Activated CD4-positive, alpha-beta T cell treated with anti-CD3 and anti-CD28 coated beads, Interleukin-2, amount 50 U/mL, for 24 hours (primary cell): ENCODE measurements around the gene DGKH.

Source experiments
- DNase-seq, 2 donors: peaks; one replicate each; pipeline ENCODE4 v3.0.0-alpha.2; 2020; ENCODE audit warnings: low read depth in 1 of 2, low spot score in 1 of 2

The DGKH gene, protein sequence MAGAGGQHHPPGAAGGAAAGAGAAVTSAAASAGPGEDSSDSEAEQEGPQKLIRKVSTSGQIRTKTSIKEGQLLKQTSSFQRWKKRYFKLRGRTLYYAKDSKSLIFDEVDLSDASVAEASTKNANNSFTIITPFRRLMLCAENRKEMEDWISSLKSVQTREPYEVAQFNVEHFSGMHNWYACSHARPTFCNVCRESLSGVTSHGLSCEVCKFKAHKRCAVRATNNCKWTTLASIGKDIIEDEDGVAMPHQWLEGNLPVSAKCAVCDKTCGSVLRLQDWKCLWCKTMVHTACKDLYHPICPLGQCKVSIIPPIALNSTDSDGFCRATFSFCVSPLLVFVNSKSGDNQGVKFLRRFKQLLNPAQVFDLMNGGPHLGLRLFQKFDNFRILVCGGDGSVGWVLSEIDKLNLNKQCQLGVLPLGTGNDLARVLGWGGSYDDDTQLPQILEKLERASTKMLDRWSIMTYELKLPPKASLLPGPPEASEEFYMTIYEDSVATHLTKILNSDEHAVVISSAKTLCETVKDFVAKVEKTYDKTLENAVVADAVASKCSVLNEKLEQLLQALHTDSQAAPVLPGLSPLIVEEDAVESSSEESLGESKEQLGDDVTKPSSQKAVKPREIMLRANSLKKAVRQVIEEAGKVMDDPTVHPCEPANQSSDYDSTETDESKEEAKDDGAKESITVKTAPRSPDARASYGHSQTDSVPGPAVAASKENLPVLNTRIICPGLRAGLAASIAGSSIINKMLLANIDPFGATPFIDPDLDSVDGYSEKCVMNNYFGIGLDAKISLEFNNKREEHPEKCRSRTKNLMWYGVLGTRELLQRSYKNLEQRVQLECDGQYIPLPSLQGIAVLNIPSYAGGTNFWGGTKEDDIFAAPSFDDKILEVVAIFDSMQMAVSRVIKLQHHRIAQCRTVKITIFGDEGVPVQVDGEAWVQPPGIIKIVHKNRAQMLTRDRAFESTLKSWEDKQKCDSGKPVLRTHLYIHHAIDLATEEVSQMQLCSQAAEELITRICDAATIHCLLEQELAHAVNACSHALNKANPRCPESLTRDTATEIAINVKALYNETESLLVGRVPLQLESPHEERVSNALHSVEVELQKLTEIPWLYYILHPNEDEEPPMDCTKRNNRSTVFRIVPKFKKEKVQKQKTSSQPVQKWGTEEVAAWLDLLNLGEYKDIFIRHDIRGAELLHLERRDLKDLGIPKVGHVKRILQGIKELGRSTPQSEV

DNA sequence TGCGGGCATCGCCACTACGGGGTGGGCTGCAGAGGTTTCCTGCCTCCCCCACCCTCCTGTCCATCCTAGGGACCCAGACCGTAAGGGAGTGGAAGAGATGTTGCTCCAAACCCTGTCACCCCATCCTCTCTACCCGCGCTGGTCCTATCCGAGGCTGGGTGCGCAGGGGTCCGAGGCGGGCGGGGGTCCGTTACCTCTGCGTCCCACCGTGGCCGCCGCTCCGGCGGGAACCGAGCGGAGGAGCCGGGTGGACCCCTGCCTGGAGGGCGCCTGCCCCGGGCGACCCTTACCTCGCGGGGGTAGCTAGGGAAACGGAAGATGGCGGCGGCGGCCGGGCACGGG is at the start of gene DGKH:
TSS of gene DGKH (plus strand) at position 307 of the 342 bp plus-strand sequence. CDS start 126 bp downstream, outside the sequence.
- no peak for DNase-seq

DNA sequence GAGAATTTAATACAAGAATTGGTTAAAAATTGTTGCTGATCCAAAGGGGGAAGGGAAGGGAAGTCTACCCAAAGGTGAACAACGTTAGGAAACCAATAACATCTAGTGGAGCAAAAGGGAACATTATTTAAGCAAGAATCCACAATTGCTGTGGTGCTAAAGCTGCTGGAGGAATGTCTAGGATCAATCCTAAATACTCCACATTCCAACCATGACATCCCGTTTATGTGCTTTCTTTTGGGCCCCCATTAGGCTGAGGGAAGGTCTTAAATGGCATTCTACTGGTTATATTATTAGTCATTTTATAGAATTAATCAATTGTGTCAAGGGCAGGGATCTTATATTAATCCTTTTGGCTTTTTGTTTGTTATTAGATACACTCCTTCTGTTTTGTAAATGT is 47.6 kb upstream of the DGKH start:
- no peak for DNase-seq

DNA sequence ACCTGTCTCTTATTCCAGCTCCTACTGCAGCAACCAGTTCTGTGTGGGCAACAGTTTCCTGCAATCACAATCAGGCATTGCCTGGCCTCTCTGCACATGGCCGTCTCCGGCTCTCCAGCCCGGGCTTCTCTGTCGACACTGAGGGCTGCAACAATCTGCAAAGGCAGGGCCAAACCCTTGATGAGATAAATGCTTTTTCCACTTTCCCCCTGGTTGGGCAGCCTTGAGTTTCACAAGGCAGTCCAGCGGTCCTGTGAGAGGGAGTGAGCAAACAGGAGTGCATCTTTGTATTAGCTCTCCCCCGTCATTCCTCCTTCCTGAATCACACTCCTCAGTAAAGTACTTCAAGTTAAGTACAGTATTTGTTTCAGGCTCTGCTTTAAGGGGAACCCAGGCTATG is 46.9 kb upstream of the DGKH start:
- no peak for DNase-seq

DNA sequence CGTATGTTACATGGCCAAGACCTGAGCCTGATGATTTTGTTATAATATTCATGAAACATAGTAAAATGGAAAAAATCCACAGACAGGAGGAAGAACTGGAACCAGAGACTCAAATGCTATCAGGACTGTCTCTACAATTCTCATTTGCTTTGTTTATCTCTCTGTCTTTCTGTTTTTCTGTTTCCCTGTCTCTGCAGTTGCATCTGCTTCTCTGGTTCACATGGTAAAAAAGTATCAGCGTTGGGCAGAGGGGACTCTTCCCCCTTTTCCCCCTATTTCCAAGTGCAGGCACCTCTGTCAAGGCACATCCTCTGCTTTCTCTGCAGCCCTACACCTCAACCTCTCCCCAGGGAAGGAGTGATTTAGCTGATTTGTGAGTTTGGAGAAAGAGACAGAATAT is 46.4 kb upstream of the DGKH start:
- DNase-seq = no peak

DNA sequence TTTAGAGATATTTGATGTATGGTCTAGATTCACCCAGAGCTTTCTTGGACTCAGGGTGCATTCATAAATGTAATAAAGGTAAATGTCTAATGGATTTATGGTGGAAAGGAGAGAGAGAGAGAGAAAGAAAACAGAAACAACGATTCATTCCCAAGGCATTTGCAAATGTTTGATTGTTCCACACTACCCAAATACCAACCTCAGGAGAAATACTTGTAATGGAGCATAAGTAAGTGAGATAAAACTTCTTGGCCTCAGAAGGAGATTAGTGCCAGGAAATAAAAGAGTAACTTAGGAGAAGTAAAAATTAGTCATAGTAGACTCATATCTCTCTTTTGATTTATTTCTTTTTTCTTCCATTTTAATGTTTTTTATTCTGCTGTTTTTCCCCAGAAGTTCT is 40.6 kb upstream of the DGKH start:
- no peak for DNase-seq

DNA sequence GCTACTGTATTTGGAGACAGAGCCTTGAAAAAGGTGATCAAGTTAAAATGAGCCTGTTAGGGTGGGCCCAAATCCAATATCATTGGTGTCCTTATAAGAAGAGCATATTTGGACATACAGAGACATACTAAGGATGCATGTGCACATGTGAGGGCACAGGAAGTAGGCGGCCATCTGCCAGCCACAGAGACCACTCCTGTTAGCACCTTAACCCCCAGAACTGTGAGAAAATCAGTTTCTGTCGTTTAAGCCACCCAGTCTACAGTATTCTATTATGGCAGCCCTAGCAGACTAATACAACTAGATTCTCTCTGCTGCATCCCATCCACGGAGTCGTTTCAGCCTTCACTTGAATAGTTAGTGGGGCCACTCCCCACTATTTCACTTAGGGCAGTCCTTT is 39.4 kb upstream of the DGKH start:
- DNase-seq = no peak

DNA sequence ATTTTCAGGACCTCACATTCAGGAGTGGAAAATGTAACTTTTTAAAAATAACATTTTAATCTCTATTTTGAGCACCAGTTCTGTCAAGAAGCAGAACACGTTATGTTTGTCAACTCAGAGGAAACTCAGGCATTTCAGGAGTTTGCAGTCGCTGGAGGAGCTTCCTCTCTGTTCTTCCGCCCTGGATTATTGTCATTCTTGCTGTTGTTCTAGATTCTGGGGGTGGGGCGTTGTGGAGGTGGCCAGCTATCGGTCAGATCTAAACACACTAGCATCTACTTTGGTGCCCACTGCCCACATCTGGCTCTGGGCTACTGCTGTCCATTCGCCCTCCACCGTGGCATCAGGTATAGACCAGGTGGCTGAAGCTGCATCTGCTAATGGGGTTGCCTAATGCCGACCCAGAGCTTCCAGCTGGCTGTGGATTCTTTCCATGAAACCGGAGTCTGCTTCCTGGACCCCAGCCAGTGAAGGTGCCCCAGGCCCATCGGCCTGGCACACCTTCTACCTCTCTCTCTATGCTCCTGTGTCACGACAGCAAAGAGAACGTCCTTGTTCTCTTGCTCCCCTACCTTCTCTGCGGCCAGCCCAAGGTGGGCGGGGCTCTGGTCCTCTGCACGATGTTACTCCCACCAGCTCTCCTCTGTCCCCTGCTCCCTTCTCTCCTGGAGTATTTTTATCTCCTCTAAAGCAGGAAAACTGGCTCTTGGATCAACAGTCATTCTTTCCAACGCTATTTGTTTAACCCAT is 36.7 kb upstream of the DGKH start:
- DNase-seq = no peak

DNA sequence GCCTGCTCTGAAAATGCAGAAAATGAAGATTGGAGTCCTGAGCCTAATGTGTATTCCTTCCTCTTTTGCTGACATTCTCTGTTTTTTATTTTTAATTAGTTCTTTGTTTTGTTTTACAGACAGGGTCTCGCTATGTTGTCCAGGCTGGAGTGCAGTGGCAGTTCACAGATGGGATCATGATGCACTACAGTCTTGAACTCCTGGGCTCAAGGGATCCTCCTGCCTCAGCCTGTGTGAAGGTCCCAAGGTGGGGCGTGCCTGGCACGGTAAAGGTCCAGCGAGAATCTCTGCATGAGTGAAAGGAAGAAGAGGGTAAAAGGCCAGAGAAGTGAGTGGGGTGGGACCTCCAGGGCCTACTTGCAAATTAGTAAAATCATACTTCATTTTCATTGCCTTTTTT is 34.3 kb upstream of the DGKH start:
- no peak for DNase-seq

DNA sequence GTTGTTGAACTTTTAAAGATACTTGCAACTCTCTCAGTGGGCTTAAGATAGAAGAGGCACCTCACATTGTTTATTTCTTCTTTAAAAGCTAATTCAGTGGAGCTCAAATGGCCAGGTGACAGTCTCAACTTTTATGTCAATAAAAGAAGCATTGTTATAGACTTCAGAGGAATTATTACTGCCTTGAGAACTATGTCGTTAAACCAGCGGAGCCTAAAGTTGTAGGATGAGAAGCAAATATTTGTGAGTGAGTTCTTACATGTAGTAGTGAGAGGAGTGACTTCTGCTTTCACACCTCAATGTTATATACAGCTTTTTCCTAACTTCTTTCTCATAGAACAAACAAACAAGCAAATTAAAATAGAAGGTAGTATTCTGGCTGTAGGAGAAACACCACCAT is 31.2 kb upstream of the DGKH start:
- DNase-seq = no peak

DNA sequence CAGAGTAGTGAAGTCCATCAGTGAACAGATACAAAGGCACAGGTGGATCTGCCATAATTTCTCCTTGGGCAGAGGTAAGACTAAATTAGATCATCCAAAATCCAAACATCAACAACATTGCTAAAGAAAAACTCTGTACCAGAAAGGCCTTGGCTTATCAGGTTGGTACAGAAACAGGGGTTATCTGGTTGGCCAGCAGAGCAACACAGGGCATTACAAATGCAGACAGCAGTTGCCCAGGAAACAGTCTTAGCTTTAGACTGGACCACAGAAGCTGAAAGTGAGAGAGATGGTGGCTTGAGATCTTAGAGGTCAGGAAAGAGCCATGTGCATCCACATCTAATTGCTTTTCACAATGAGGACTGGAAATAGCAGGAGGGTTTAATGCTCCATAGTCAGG is 26.6 kb upstream of the DGKH start:
- DNase-seq = no peak

DNA sequence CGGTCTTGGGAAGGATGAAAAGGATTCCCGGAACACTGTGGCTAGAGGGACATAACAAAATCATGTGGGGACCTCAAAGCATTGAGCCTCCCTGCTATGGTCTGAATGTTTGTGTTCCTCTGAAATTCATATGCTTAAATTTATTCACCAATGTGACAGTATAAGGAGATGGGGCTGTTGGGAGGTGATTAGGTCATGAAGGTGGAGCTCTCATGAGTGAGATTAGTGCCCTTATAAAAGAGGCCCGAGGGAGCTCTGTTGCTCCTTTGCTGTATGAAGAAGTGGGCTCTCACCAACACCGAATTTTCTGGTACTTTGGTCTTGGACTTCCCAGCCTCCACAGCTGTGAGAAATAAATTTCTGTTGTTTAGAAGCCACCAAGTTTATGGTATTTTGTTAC is 26.1 kb upstream of the DGKH start:
- DNase-seq = no peak

DNA sequence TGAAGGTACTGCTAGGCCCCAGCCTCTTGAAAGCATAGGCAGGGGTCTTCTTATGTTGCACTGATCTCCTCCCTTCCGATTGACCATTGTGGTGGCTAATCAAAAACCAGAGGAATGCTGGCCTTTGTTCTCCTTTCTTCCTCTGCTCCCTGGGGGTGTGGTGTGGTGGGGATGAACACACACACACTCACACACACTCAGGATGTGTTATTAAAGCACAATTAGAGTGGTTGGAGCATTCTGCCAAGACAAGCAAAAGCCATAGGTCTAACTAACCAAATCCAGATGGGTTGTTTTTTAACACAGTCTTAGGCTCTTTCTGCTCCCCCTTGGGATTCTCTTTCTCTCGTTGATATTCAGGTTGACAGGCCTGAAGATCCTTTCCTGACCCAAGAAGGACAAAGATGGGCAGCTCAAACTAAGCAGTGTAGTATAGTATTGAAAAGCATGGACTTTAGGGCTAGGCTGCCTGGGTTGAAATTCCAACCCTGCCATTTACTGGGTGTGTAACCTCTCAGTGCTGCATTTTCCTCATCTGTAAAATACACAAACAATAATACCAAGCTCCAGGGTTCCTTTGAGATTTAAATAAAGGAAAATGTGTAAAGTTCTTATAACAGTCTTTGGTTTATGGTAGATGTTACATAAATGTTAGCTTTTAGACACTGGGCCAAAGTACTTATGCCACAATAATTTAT is 25.5 kb upstream of the DGKH start:
- DNase-seq = no peak

DNA sequence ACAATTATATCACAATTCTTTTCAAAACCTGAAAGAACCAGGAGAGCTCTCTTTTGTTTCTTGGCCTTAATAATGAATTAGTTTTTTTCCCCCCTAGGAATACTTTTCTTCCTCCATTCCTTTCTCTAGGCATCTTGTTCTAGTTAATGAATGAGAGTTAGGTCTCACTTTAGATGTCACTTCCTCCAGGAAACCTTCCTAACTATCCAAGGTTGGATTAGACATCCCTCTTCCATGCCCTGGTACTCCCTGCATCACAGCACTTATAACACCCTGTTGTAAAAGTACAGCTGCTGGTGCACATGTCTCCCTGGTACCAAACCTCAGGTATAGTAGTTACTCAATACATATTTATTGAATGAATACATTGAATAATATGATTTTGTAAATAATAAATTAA is 21.2 kb upstream of the DGKH start:
- no peak for DNase-seq

DNA sequence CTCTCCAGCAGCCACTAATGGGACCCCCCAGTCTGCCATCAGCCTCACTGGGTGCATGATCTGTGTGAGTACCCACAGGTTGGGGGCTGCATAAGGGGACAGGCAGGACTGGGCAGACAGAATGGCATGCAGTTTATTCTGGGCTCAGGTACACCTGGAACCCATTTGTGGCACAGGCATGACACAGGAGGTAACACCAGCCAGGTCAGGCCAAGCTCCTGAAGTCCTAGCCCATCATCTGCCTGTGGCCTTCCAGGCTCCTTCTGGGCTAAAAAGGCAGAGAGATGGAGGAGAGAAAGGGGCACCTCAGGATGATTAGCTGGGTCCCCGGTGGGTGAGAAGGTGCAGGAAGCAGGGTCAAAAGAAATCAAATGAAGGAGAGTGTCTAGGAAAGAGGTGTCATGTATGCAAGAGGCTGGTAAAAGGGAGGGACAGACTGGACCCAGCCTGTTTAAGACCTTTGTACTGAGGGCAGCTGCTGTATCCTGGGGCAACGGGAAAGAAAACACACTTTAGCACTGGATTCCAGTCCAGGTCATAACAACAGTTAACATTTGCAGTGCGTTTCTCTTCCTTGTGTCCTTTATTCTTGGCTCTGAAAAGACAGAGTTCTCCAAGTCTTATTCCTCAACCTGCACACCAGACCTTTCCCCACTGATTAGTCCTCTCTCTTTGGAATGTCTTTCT is 20.2 kb upstream of the DGKH start:
- DNase-seq = no peak

DNA sequence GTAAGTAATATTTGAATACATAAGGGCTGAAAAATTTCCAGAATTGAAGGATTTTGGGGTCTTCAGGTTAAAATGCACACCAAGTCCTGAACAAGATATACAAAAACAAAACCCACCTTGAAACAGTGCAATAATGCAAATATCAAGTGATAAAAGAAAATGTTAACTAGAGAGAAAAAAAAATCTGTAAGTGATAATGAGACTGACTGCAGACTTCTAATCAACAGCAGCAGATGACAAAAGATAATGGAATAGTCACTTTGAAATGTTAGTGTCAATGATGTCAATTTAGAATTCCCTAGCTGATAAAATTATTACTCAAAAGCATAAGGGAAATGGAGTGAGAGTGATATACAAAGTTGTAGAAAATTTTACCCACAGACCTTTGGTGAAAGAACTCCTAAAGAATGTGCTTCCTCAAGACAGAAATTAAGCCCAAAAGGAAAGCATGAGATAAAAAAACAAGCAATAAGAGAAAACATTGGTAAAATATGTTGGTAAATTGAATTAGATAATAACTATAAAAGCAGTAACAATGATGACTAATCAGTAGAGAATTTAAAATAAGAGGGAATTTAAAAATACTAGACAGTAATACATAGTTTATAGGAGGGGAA is 12.4 kb upstream of the DGKH start:
- DNase-seq = no peak

DNA sequence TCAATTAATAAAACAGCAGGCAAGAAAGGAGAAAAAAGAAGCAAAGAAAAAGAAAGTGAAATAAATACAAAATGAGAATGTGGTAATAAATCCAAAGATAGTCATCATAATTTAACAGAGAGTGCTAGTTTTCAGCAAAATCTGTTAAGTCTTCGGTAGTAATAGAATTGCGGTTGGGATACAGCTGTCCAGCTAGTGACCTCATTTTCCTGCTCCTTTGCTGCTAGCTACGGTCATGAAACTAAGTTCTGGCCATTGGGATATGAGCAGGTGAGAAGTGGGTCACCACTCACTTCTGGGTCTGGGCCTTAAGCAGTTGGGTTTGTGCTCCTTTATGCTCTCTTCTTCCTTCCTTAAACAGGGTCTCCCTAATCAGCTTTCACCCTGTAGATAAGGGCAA is 11.7 kb upstream of the DGKH start:
- DNase-seq = no peak

DNA sequence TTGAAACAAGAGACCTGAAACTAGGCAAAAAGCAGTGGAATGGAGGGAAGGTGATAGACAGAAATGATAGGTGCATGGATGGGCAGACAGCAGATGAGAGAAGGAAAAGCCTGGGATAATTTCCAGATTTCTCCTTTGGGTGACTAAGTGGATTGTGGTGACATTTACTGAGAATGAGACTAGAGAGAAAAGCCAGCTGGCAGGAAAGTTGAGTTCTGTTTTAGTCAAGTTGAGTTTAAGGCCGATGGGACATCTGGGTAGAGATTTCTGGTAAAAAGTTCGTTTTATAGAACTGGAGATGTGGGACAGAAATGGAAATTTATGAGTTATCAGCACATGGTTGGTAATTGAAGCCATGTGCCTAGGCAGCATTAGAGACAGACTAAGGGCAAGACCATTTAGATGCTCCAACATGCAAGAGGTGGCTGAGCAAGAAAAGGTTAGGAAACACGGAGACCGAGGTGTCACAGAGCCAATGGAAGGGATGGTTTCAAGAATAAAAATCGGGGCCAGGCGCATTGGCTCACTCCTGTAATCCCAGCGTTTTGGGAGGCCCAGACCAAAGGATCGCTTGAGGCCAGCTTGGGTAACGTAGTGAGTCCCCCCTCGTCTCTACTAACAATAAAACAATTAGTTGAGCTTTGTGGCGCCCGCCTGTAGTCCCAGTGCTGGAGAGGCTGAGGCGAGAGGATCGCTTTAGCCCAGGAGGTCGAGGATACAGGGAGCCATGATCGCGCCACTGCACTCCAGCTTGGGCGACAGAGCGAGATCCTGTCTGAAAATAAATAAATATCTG is 9.6 kb upstream of the DGKH start:
- no peak for DNase-seq

DNA sequence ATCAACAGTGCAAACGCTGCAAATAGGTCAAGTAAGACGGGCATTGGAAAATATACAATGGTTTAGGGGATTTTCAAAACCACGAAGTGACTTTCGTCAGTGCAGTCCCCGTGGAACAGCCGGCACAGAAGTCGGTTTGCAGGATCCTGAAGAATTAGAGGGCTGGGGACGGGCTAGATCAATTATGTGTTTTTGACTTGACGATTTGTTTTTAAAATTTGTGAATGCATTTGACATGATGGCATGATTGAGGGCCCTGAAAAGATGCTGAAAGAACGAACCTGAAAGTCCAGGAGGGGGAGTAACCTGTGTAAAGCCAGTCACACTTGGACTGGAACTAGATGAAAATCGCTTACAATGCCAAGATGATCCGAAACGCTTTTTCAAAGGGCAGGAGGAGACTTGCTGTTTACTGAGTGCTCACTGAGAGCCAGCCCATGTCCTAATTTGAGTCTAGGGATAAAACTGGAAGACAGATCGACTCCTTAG is 8.9 kb upstream of the DGKH start:
- no peak for DNase-seq
